ENCODE data around the gene RPL29.

- no peak for TF ChIP-seq EZH2 (IDR thresholded peaks at IDR 0.05; ENCODE audit: borderline replicate concordance, low read depth, low read length, severe bottlenecking)
- no peak for TF ChIP-seq CTCF (IDR thresholded peaks at IDR 0.05; ENCODE audit: extremely low read depth in 1 of 2, insufficient read depth in 1 of 2, low read depth in 1 of 2, low read length in 2 of 2)
- TF ChIP-seq POLR2A (IDR thresholded peaks at IDR 0.05; ENCODE audit: low read depth, low read length), result no peak
- TF ChIP-seq POLR2AphosphoS5 (IDR thresholded peaks at IDR 0.05; ENCODE audit: insufficient read depth, low read depth, low read length), result no peak
- no peak for TF ChIP-seq MAX (IDR thresholded peaks at IDR 0.05; ENCODE audit: insufficient read depth, insufficient read length)
Observed at GRCh38 chr3:51962854-51963530, 32.7 kb downstream of the RPL29 start.

Data from endothelial cell of umbilical vein (primary cell).